ENCODE results near the gene CCDC85C.

Gene CCDC85C

DNA sequence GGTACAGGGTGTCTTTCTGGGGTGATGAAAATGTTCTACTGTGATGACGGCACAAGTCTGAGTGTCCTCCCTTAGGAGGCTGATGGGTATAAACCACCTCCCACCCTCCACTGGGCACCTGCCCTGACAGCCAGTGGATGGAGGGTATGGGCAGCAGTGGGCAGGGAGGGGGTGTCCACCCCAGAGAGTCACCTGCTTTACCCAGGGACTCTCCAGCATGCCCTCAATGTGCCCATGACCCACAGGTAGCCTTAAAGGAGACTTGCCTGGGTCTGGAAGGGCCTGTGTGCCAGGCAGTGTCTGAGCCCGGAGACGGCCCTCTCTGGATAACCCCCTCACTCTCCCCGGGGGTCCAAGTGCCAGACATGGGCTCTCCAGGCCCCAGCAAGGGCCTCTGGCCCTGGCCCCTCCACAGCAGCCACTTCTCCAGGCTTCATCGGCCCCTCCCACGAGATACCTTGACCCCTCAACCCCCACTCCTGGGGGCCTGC is 84.0 kb downstream of the CCDC85C start:
- H3K4me1 ChIP-seq (ENCODE audit: control insufficient read depth, insufficient read depth, low read length): no peaks in the 10 kb centered on the region
- peaks cover 8% of the 10 kb centered on the region for H3K27me3 ChIP-seq (replicated peaks; ENCODE audit: control insufficient read depth, insufficient read depth, low read length)
- no peak for DNase-seq (ENCODE audit: low read depth)
- no peak overlapping the region for H3K9ac ChIP-seq (ENCODE audit: low read length)
- no peak overlapping the region for H3K4me3 ChIP-seq (ENCODE audit: low read length)
- H3K36me3 ChIP-seq (ENCODE audit: control insufficient read depth, insufficient read depth, low read length, severe bottlenecking): no peaks in the 10 kb centered on the region
- H3K9me3 ChIP-seq (ENCODE audit: control insufficient read depth, low read length): no peaks in the 10 kb centered on the region

DNA sequence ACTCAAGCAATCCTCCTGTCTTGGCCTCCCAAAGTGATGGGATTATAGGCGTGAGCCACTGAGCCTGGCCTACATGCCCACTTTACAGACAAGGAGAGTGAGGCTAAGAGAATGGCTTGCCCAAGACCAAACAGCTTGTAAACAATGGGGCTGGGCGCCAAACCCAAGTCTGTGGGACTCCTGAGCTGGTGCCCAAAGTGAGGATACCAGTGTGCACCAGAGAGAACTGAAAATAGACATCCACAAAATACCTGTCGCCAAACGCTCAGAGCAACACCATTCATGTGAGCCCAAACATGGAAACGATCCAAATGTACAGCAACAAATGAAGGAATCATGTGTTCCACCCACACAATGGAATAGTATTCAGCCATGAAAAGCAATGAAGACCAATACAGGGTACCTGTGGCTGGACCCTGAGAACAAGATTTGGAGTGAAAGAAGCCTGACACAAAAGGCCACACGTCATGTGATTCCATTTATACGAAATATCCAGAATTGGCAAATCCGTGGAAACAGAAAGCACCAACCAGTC is 84.6 kb downstream of the CCDC85C start:
- H3K36me3 ChIP-seq (ENCODE audit: control insufficient read depth, insufficient read depth, low read length, severe bottlenecking): no peaks in the 10 kb centered on the region
- H3K27me3 ChIP-seq (replicated peaks; ENCODE audit: control insufficient read depth, insufficient read depth, low read length): peaks cover 8% of the 10 kb centered on the region
- no peaks in the 10 kb centered on the region for H3K4me1 ChIP-seq (ENCODE audit: control insufficient read depth, insufficient read depth, low read length)
- no peaks in the 10 kb centered on the region for H3K9me3 ChIP-seq (ENCODE audit: control insufficient read depth, low read length)
- DNase-seq (ENCODE audit: low read depth): no peak
- no peak overlapping the region for H3K4me3 ChIP-seq (ENCODE audit: low read length)
- H3K9ac ChIP-seq (ENCODE audit: low read length): no peak overlapping the region

DNA sequence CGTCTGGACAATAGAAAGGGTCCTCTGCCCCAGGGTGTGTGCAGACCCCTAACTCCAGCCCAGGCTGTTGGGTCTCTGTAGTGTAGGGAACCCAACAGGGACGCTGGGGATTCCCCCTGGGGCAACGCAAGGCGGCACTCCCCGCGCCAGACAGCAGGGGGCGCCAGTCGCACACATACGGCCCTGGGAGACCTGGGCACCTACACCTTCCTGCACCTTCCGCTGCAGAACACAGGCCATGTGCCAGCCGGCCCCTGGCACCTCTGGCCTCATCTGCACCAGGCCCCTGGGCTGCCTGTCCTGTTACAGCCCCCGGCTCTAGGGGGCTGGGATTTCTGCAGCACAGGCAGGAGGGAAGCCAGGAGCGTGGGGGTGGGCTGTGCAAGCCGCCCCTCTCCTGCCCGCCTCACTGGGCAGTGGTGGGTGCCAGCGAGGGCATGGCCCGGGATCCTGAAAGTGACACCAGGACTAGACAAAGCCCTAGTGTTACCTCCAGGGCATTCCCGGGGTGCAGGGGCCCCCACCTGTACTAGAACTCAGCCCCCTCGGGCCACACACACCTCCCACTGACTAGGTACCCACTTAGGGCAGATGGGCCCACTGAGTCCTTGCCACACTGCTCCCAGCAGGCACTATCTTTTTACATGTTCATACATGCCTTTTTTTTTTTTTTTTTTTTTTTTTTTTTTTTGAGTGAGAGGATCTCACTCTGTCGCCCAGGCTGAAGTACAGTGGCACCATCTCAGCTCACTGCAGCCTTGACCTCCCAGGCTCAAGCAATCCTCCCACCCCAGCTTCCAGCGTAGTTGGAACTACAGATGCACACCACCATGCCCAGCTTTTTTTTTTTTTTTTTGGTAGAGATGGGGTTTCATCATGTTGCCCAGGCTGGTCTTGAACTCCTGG is 85.3 kb downstream of the CCDC85C start:
- Histone ChIP-seq H3K4me1 (ENCODE audit: control insufficient read depth, insufficient read depth, low read length) (no peaks in the 10 kb centered on the region), H3K9ac (ENCODE audit: low read length) (no peak overlapping the region), H3K36me3 (ENCODE audit: control insufficient read depth, insufficient read depth, low read length, severe bottlenecking) (no peaks in the 10 kb centered on the region), H3K27me3 (replicated peaks; ENCODE audit: control insufficient read depth, insufficient read depth, low read length) (peaks cover 8% of the 10 kb centered on the region), H3K9me3 (ENCODE audit: control insufficient read depth, low read length) (no peaks in the 10 kb centered on the region), H3K4me3 (ENCODE audit: low read length) (no peak overlapping the region)
- DNase-seq (ENCODE audit: low read depth): peak; percentile 72

DNA sequence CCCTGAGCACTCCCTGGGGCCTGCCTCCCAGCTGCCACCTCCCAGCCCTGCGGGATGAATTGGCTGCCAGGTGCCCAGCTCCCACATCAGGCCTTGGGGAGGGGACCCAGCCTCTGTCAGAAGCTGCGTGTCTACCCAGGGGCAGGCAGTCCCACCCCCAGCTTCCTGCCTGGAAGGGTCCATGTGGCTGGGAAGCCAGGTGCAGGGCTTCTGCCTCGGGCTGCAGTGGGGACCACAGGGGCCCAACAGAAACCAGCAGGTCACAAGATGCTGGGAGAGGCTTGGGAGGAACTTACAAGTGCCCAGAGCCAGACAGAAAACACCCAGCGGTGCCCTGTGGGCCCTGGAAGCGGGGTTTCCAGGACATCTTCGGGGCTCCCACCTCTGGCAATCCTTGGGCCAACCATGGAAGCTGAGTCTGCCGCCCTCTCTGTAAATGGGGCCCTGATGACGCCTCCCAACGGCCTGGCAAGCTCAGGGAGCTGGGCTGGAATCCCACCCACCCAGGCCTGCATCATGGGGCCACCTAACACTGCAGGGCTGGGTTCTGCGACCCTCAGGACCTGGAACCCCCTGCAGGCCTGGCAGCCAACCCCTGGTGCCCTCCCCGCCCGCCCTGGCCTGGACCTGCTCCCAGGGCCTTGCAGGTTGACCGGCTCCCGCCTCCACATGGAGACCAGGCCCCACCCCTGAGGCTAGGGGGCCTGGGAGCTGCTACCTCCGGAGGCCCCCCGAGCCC is 86.2 kb downstream of the CCDC85C start:
- Histone ChIP-seq H3K9me3 (ENCODE audit: control insufficient read depth, low read length) (no peaks in the 10 kb centered on the region), H3K4me1 (ENCODE audit: control insufficient read depth, insufficient read depth, low read length) (no peaks in the 10 kb centered on the region), H3K9ac (ENCODE audit: low read length) (no peak overlapping the region), H3K4me3 (ENCODE audit: low read length) (no peak overlapping the region), H3K36me3 (ENCODE audit: control insufficient read depth, insufficient read depth, low read length, severe bottlenecking) (peaks cover 4% of the 10 kb centered on the region), H3K27me3 (replicated peaks; ENCODE audit: control insufficient read depth, insufficient read depth, low read length) (peaks cover 8% of the 10 kb centered on the region)
- no peak for DNase-seq (ENCODE audit: low read depth)

DNA sequence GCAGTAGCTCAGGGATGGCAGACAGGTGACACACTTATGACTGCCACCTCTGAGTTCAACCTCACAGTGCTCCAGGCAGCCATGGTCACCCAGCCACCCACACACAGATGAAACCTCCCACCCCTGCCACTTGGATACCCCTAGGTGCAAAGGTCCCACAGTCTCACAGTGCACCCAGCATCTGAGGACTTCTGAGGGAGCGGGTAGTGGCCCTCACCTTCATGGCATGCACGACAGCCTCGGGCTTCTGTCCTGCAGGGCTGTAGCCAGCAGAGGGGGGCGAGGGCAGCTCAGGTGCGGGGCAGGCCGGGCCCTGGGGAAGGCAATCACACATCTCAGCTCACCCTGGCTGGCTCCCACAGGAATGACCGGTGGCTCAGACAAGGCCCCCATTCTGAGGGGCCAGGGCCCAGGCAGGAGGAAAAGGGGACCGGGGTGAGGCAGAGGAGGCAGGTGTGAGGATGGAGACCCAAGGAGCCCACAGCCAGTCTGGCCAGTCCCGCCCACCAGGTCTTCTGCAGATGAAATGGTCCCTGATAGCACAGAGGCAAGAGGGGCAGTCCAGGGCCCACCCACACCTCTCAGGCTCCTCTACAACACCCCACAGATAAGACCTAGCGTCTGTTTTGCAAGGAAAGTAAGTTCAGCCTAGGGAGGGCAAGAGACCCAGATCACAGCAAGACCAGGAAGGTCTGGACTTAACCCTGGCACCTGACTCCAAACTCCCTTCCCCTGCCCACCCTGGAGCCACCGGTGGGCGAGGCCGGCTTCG is 87.0 kb downstream of the CCDC85C start:
- no peaks in the 10 kb centered on the region for H3K9me3 ChIP-seq (ENCODE audit: control insufficient read depth, low read length)
- H3K9ac ChIP-seq (ENCODE audit: low read length): no peak overlapping the region
- H3K36me3 ChIP-seq (ENCODE audit: control insufficient read depth, insufficient read depth, low read length, severe bottlenecking): peaks cover 8% of the 10 kb centered on the region
- H3K4me1 ChIP-seq (ENCODE audit: control insufficient read depth, insufficient read depth, low read length): no peaks in the 10 kb centered on the region
- no peak overlapping the region for H3K4me3 ChIP-seq (ENCODE audit: low read length)
- no peak for DNase-seq (ENCODE audit: low read depth)
- peaks cover 7% of the 10 kb centered on the region for H3K27me3 ChIP-seq (replicated peaks; ENCODE audit: control insufficient read depth, insufficient read depth, low read length)

DNA sequence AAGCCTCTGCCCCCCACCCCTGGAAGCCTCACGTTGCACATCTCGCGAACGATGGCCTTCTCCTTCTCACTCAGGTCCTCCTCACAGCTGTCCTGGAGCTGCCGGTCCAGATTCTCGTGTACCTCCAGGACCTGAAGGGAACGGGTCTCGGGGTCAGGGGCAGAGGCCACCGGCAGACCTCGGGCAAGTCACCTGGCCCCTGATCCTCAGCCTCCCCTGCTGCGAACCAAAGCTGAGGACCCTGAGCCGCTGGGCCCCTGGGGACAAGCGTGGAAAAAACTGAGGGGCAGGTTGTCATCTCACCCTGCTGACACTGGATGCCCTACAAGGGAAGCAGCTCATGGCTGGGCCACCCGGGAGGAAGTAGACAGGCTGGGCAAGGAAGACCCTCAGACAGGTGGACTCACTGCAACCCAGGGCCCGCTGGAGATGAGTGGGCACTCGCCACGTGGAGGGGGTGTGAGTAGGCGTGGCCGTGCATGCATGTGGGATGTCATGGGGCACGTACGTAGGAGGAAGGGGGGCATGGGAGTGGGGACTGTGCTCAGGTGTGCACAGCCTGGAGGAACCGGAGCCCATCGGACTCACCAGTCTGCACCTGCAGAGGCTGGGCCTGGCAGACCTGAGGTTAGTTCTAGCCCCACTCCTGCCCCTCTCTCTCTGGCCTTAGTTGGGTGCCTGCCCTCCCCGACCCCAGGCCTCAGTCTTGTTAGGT is 87.7 kb downstream of the CCDC85C start:
- H3K4me1 ChIP-seq (ENCODE audit: control insufficient read depth, insufficient read depth, low read length): peaks cover 7% of the 10 kb centered on the region
- DNase-seq (ENCODE audit: low read depth): no peak
- no peaks in the 10 kb centered on the region for H3K27me3 ChIP-seq (replicated peaks; ENCODE audit: control insufficient read depth, insufficient read depth, low read length)
- H3K9me3 ChIP-seq (ENCODE audit: control insufficient read depth, low read length): no peaks in the 10 kb centered on the region
- no peak overlapping the region for H3K4me3 ChIP-seq (ENCODE audit: low read length)
- H3K36me3 ChIP-seq (ENCODE audit: control insufficient read depth, insufficient read depth, low read length, severe bottlenecking): peaks cover 11% of the 10 kb centered on the region
- no peak overlapping the region for H3K9ac ChIP-seq (ENCODE audit: low read length)

DNA sequence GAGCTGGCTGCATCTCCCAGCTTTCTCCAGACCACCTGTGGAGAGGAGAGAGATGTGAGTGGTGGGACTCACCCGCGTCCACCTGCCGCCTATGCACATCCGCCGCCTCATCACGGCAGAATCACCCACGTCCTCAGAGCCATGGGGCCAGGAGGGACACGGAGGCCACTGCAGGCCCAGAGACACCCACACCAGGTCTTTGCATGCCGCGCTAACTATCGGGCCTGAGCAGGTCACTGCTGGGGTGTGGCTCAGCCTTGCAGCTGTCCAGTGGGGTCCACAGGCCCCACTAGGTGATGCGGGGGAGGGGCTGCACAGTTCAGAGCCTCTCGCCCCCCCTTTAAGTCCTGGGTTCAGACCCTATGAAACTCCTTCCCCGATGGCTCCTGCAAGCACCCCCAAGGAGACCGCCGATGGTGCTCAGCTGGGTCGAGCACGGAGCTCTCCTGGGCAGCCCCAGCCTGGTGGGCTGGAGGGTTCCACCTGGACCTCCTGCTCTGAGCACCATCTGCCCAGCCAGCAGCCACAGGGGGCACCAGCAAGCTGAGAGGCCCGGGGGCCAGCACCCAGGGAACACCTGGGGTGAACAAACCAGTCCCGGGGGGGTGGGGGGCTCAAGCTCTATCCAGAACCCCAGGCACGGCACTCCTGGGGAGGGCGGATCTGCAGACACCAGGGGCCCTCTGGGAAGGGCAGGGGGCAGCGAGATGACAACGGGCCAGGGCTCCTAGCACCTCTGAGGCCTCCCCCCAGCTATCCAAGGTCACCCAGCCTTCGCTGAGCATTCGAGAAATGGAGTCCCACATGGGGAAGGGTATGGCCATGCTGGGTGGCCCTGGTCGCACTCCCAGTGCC is 88.5 kb downstream of the CCDC85C start:
- Histone ChIP-seq H3K27me3 (replicated peaks; ENCODE audit: control insufficient read depth, insufficient read depth, low read length) (no peaks in the 10 kb centered on the region), H3K4me1 (ENCODE audit: control insufficient read depth, insufficient read depth, low read length) (peaks cover 14% of the 10 kb centered on the region), H3K4me3 (ENCODE audit: low read length) (no peak overlapping the region), H3K9me3 (ENCODE audit: control insufficient read depth, low read length) (no peaks in the 10 kb centered on the region), H3K9ac (ENCODE audit: low read length) (no peak overlapping the region), H3K36me3 (ENCODE audit: control insufficient read depth, insufficient read depth, low read length, severe bottlenecking) (peaks cover 11% of the 10 kb centered on the region)
- DNase-seq (ENCODE audit: low read depth): no peak

DNA sequence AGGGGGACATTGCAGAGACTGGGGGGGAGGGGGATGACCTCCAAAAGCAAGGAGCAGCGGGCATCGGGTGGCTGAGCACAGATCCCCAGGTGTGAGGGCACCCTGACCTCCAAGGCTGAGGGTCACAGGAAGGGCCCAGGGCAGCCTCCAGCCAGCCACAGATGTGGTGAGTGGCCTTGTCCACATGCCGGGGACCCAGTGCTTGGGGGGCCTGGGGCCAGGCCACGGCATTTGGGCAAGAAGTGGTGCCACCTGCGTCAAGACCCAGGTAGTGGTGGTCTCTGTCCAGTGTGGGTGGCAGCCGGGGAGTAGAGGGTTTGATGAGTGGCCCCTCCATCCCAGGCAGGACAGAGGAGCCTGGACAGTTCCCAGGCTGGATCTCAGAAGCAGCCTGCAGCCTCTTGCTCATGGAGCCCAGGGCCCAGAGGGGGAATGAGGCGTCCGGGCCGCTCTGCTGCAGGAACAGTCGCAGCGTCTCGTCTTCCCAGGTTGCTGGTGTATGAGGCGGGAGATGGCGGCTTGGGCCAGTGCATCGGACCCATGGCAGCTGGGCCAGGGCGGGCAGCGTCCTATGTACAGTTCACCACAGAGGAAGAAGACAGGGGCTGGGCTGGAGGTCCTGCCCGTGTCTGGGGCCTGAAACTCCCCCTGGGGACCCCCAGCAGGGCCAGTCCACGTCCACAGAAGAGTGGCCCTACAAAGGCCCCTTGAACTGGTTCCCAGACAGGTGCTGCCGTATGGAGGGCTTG is 89.3 kb downstream of the CCDC85C start:
- DNase-seq (ENCODE audit: low read depth): no peak
- H3K4me1 ChIP-seq (ENCODE audit: control insufficient read depth, insufficient read depth, low read length): peaks cover 14% of the 10 kb centered on the region
- no peaks in the 10 kb centered on the region for H3K27me3 ChIP-seq (replicated peaks; ENCODE audit: control insufficient read depth, insufficient read depth, low read length)
- H3K9ac ChIP-seq (ENCODE audit: low read length): no peak overlapping the region
- peaks cover 13% of the 10 kb centered on the region for H3K36me3 ChIP-seq (ENCODE audit: control insufficient read depth, insufficient read depth, low read length, severe bottlenecking)
- no peaks in the 10 kb centered on the region for H3K9me3 ChIP-seq (ENCODE audit: control insufficient read depth, low read length)
- H3K4me3 ChIP-seq (ENCODE audit: low read length): no peak overlapping the region

DNA sequence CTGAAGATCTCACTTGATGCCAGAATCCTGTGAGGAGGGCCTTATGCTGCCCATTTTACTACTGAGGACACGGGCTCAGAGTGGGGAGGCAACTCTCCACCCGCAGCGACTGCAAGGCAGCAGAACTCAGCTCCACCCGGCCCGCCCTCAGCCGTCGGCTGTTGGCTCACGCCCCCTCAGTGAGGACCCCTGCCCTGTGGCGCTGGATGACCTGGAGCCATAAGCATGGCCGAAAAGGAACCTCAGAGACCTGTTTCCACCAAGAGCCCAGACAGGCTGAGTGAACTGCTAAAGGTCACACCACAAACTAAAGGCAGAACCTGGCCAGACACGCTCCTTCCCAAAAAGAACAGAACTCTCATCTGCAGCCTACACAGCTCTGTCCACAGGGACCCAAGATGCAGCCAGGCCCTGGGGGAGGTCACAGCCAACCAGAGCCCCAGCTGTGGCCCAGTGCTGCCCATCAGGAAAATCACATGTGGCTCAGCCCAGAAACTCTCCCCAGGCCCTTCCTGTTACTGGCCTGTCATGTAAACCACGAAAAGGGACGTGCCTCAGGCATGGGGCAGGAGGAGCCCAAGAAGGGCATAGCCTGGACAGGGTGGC is 90.0 kb downstream of the CCDC85C start:
- DNase-seq (ENCODE audit: low read depth): no peak
- peaks cover 14% of the 10 kb centered on the region for H3K4me1 ChIP-seq (ENCODE audit: control insufficient read depth, insufficient read depth, low read length)
- H3K4me3 ChIP-seq (ENCODE audit: low read length): no peak overlapping the region
- H3K9me3 ChIP-seq (ENCODE audit: control insufficient read depth, low read length): no peaks in the 10 kb centered on the region
- no peaks in the 10 kb centered on the region for H3K27me3 ChIP-seq (replicated peaks; ENCODE audit: control insufficient read depth, insufficient read depth, low read length)
- peaks cover 19% of the 10 kb centered on the region for H3K36me3 ChIP-seq (ENCODE audit: control insufficient read depth, insufficient read depth, low read length, severe bottlenecking)
- H3K9ac ChIP-seq (ENCODE audit: low read length): no peak overlapping the region

Data from adipocyte (in vitro differentiated cells).